GM11168 (cell line): ENCODE results near the gene MAPRE3.

Experiments
- in situ Hi-C: fragments of 300-500 bp; cut with MboI; formaldehyde crosslinking; loops from one replicate; pipeline ENCODE4 v1.12.0; 2022; ENCODE audit warnings: low sequenced_read_pairs; ENCODE audit not compliant: unreplicated experiment

The MAPRE3 gene

GRCh38 chr2:27029051-27029450 is 58.6 kb downstream of the MAPRE3 start:
- in situ Hi-C loops: no loop called here

GRCh38 chr2:27032495-27033252 is 62.2 kb downstream of the MAPRE3 start, which contains the start of gene TMEM214:
Gene TMEM214, plus strand, starts transcription at chr2:27032965. Its CDS starts 51 bp downstream, at chr2:27033016.
- in situ Hi-C loops: no loop called here

GRCh38 chr2:27033253-27033852 is 62.9 kb downstream of the MAPRE3 start:
- in situ Hi-C loops: no loop called here

GRCh38 chr2:27038012-27038411 is 67.6 kb downstream of the MAPRE3 start:
- in situ Hi-C loops: no loop called here

- in situ Hi-C loops: no loop called here
Measured at GRCh38 chr2:27038631-27039339, 68.3 kb downstream of the MAPRE3 start.

- in situ Hi-C loops: no loop called here
Measured at GRCh38 chr2:27039426-27039825, 69.0 kb downstream of the MAPRE3 start.

GRCh38 chr2:27039871-27040270 is 69.4 kb downstream of the MAPRE3 start:
- in situ Hi-C loops: no loop called here

GRCh38 chr2:27040282-27040681 is 69.8 kb downstream of the MAPRE3 start:
- in situ Hi-C loops: no loop called here

- in situ Hi-C loops: no loop called here
Measured at GRCh38 chr2:27041752-27042151, 71.3 kb downstream of the MAPRE3 start.

- in situ Hi-C loops: no loop called here
Measured at GRCh38 chr2:27042159-27042661, 71.8 kb downstream of the MAPRE3 start.

- in situ Hi-C loops: no loop called here
Measured at GRCh38 chr2:27042985-27043634, 72.7 kb downstream of the MAPRE3 start.

GRCh38 chr2:27049422-27050280 is 79.2 kb downstream of the MAPRE3 start:
- in situ Hi-C loops: no loop called here

GRCh38 chr2:27050281-27050995 is 80.0 kb downstream of the MAPRE3 start:
- in situ Hi-C loops: no loop called here

- in situ Hi-C loops: no loop called here
Measured at GRCh38 chr2:27050996-27051901, 80.8 kb downstream of the MAPRE3 start, which contains the start of gene AGBL5. Gene AGBL5, plus strand, starts transcription at chr2:27051668. Its CDS starts 1,291 bp downstream, at chr2:27052959.

GRCh38 chr2:27051902-27052645 is 81.6 kb downstream of the MAPRE3 start:
- in situ Hi-C loops: no loop called here

GRCh38 chr2:27053321-27053720 is 82.9 kb downstream of the MAPRE3 start:
- in situ Hi-C loops: no loop called here

GRCh38 chr2:27053776-27054175 is 83.3 kb downstream of the MAPRE3 start:
- in situ Hi-C loops: no loop called here
